A549 (cell line): ENCODE measurements around the gene PIP5KL1.

Experiments used
- HOXB5 ChIP-seq: fragments of 250-450 bp; sonication (Bioruptor Pico); IDR thresholded peaks from 2 replicates; pipeline ENCODE4 v1.5.0; 2020; ENCODE audit warnings: mild to moderate bottlenecking, moderate library complexity
- JUNB ChIP-seq: fragments of >200 bp; sonication (Bioruptor Twin); formaldehyde crosslinking; IDR thresholded peaks from 2 replicates; pipeline ENCODE4 v1.6.1; 2016
- MYC ChIP-seq: IDR thresholded peaks from 2 replicates; pipeline ENCODE4 v1.6.1; 2012; ENCODE audit warnings: mild to moderate bottlenecking, inconsistent platforms, low read length, improper control_type of control experiment, borderline replicate concordance
- POLR2A ChIP-seq: IDR thresholded peaks from 2 replicates; pipeline ENCODE4 v1.6.1; 2012; ENCODE audit warnings: mild to moderate bottlenecking, low read length
- RAD21 ChIP-seq, 2 experiments: fragments of >200 bp in 1 of 2; sonication (Bioruptor Twin) in 1 of 2; formaldehyde crosslinking in 1 of 2; IDR thresholded peaks in 1 of 2; conservative IDR thresholded peaks in 1 of 2; 2 replicates in 1 of 2; 3 replicates in 1 of 2; pipeline ENCODE4 v1.6.1; 2012 to 2018; ENCODE audit warnings: inconsistent platforms in 1 of 2
- RCOR1 ChIP-seq: fragments of 150-350 bp; IDR thresholded peaks from 2 replicates; pipeline ENCODE4 v1.6.1; 2014; ENCODE audit warnings: antibody characterized with exemption, low read length, low read depth
- TF ChIP-seq, protein P1 (sequence below): fragments of >200 bp; sonication (Bioruptor Twin); formaldehyde crosslinking; IDR thresholded peaks from 3 replicates; pipeline ENCODE4 v1.5.1; 2016
- TF ChIP-seq, protein P2 (sequence below): fragments of >200 bp; sonication (Bioruptor Twin); formaldehyde crosslinking; IDR thresholded peaks from 2 replicates; pipeline ENCODE4 v1.6.1; 2016
- TF ChIP-seq, protein P3 (sequence below): fragments of 200-600 bp; sonication (generic); IDR thresholded peaks from 2 replicates; pipeline ENCODE4 v1.6.1; 2016; ENCODE audit warnings: antibody characterized with exemption, mild to moderate bottlenecking, moderate library complexity

DNA sequence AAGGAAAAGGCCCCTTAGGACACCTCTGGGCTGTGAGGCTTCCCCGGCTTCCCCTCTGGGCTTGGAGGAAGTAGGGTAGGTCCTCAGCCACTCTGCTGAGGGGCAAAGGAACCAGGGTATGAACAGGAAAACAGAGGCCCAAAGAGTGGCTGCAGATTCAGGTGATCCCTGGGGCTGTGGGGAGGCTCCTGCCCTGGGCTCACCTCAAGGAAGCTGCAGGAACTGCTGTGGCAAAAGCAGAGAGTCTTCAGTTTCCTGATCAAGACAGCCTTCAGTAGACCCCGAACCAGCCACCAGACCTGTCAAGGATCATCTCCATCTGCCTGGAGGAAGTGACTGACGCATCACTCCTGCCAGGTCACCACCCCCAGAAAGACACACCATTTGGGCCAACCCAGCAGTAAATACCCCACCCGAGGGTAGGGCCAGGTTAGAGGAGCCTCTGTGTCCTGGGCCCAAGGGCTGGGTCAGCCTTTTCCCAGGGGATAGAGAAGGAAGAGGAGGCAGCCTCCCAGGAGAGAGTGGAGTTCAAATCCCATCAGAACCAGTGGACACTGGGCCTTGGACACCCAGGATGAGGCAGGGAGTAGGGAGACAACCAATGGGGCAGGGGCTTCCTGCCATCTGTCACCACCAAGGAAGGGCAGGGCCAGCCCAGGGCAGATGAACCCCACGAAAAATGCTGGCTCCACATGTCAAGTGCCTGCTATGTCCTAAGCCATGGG, 25.4 kb downstream of the PIP5KL1 start:
- TF ChIP-seq RAD21 (conservative IDR thresholded peaks at IDR 0.05 in 1 of 2, IDR thresholded peaks at IDR 0.05 in 1 of 2) (no peak), HOXB5 (no peak), POLR2A (no peak), RCOR1 (no peak), MYC (no peak), JUNB (no peak)
- TF ChIP-seq, protein P1, sequence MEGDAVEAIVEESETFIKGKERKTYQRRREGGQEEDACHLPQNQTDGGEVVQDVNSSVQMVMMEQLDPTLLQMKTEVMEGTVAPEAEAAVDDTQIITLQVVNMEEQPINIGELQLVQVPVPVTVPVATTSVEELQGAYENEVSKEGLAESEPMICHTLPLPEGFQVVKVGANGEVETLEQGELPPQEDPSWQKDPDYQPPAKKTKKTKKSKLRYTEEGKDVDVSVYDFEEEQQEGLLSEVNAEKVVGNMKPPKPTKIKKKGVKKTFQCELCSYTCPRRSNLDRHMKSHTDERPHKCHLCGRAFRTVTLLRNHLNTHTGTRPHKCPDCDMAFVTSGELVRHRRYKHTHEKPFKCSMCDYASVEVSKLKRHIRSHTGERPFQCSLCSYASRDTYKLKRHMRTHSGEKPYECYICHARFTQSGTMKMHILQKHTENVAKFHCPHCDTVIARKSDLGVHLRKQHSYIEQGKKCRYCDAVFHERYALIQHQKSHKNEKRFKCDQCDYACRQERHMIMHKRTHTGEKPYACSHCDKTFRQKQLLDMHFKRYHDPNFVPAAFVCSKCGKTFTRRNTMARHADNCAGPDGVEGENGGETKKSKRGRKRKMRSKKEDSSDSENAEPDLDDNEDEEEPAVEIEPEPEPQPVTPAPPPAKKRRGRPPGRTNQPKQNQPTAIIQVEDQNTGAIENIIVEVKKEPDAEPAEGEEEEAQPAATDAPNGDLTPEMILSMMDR = no peak
- TF ChIP-seq, protein P2, sequence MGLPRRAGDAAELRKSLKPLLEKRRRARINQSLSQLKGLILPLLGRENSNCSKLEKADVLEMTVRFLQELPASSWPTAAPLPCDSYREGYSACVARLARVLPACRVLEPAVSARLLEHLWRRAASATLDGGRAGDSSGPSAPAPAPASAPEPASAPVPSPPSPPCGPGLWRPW = no peak
- TF ChIP-seq, protein P3, sequence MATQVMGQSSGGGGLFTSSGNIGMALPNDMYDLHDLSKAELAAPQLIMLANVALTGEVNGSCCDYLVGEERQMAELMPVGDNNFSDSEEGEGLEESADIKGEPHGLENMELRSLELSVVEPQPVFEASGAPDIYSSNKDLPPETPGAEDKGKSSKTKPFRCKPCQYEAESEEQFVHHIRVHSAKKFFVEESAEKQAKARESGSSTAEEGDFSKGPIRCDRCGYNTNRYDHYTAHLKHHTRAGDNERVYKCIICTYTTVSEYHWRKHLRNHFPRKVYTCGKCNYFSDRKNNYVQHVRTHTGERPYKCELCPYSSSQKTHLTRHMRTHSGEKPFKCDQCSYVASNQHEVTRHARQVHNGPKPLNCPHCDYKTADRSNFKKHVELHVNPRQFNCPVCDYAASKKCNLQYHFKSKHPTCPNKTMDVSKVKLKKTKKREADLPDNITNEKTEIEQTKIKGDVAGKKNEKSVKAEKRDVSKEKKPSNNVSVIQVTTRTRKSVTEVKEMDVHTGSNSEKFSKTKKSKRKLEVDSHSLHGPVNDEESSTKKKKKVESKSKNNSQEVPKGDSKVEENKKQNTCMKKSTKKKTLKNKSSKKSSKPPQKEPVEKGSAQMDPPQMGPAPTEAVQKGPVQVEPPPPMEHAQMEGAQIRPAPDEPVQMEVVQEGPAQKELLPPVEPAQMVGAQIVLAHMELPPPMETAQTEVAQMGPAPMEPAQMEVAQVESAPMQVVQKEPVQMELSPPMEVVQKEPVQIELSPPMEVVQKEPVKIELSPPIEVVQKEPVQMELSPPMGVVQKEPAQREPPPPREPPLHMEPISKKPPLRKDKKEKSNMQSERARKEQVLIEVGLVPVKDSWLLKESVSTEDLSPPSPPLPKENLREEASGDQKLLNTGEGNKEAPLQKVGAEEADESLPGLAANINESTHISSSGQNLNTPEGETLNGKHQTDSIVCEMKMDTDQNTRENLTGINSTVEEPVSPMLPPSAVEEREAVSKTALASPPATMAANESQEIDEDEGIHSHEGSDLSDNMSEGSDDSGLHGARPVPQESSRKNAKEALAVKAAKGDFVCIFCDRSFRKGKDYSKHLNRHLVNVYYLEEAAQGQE = no peak
